Stimulated activated effector memory CD8-positive, alpha-beta T cell treated with anti-CD3 and anti-CD28 coated beads, Interleukin-12 subunit alpha, Interleukin-12 subunit beta, amount 100 ng/mL, for 72 hours (primary cell): ENCODE measurements around the gene IKBKE.
A peak's percentile ranks its signal among the peaks of the same experiment; 100 is the strongest.

ENCODE experiments used
- ATAC-seq: fragments of 150-1000 bp; cut with Tn5 transposase; 2 replicates; pipeline ENCODE4 v1.10.0; 2021
- DNase-seq, 2 donors: peaks; one replicate each; pipeline ENCODE4 v3.0.0; 2021 to 2022; ENCODE audit warnings: low spot score in 2 of 2
- H3K27ac Mint-ChIP-seq: one replicate; pipeline ENCODE4 v1.8.0; 2022; ENCODE audit warnings: mild to moderate bottlenecking, mixed read lengths
- H3K36me3 Mint-ChIP-seq: one replicate; pipeline ENCODE4 v1.8.0; 2022; ENCODE audit warnings: mild to moderate bottlenecking, mixed read lengths
- H3K4me1 Mint-ChIP-seq: one replicate; pipeline ENCODE4 v1.8.0; 2022; ENCODE audit warnings: mixed read lengths
- H3K4me3 Mint-ChIP-seq: one replicate; pipeline ENCODE4 v1.8.0; 2022; ENCODE audit warnings: mild to moderate bottlenecking, mixed read lengths
- H3K9me3 Mint-ChIP-seq: one replicate; pipeline ENCODE4 v1.8.0; 2022; ENCODE audit warnings: mixed read lengths

IKBKE gene

DNA sequence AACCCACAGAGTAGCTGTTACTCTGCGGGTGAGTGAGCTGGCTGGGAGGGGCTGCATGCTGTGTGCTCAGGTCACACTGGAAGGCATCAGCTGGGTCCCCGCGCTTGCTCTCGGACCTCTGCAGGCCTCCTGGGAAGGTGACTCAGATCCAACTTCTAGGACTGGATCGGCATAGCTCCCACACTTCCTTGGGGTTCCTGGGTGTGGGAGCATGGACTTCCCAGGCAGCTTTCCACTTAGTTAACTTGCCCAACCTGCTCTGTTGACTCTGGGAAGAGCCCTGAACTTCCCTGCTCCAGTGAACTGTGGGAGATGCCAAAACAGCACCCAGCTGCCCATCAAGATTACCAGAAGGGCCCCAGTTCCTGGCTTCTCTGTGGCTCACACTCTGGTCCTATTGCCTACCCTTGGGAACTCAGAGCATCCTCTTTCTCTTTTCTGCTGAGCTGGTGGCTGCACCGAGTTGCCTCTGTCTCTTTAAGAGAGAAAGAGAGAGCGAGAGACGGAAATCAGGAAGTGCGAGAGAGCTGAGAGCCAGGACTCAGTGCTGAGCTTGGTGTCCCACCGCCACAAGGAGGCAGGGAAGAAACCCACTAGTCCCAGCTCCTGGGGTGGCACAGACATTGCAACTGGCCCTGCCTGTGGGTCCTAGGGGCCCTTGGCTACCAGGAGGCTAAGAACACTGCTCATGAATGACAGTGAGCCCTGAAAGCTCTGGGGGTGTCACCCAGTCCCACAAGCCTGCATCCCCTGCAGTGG is at the start of gene IKBKE:
Gene IKBKE, plus strand, starts transcription at position 544 of the 759 bp plus-strand sequence. CDS start 2,752 bp downstream, outside the sequence.
- H3K4me3 Mint-ChIP-seq = peak within 1 kb of the TSS; percentile 78
- H3K4me1 Mint-ChIP-seq = peaks cover 83% of the 10 kb centered on the region
- peak; percentile 68 for ATAC-seq
- no peaks in the 10 kb centered on the region for H3K9me3 Mint-ChIP-seq
- H3K27ac Mint-ChIP-seq = peak within 1 kb of the TSS; percentile 74
- peak; percentile 28 to 71 for DNase-seq
- peaks cover 21% of the 10 kb centered on the region for H3K36me3 Mint-ChIP-seq

GRCh38 chr1:206421616-206422340 is 48.5 kb upstream of the IKBKE start:
- Mint-ChIP-seq H3K4me3 (no peak overlapping the region), H3K9me3 (no peaks in the 10 kb centered on the region), H3K4me1 (no peaks in the 10 kb centered on the region), H3K36me3 (peaks cover 29% of the 10 kb centered on the region), H3K27ac (no peak overlapping the region)
- DNase-seq (no peak), ATAC-seq (no peak)

DNA sequence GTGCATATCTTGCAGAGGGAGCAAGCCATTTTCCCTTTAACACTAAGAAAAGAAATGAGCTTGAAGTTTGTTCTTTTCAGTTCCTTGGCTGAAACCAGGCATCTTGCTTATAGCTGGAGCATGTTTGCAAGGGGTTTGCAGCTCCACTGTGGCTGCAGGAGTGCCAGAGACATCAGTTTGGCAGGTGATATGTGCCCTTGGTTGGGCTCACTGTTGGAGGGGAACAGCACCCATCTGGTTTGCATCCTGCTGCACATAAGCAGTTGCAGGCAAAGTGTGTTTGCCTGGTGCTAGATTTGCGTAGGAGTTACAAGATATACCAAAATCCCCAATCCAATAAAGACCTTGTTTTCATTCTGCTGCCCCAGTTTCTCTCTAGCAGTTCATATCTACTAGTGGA is 47.8 kb upstream of the IKBKE start:
- H3K36me3 Mint-ChIP-seq = peaks cover 22% of the 10 kb centered on the region
- ATAC-seq = no peak
- H3K4me3 Mint-ChIP-seq = no peak overlapping the region
- H3K27ac Mint-ChIP-seq = no peak overlapping the region
- no peaks in the 10 kb centered on the region for H3K9me3 Mint-ChIP-seq
- no peaks in the 10 kb centered on the region for H3K4me1 Mint-ChIP-seq
- DNase-seq = no peak

- H3K4me1 Mint-ChIP-seq = no peaks in the 10 kb centered on the region
- no peak for DNase-seq
- H3K27ac Mint-ChIP-seq = no peak overlapping the region
- peaks cover 23% of the 10 kb centered on the region for H3K36me3 Mint-ChIP-seq
- no peaks in the 10 kb centered on the region for H3K9me3 Mint-ChIP-seq
- ATAC-seq = no peak
- no peak overlapping the region for H3K4me3 Mint-ChIP-seq
These were observed 43.0 kb upstream of the IKBKE start for GRCh38 chr1:206427291-206427690.

DNA sequence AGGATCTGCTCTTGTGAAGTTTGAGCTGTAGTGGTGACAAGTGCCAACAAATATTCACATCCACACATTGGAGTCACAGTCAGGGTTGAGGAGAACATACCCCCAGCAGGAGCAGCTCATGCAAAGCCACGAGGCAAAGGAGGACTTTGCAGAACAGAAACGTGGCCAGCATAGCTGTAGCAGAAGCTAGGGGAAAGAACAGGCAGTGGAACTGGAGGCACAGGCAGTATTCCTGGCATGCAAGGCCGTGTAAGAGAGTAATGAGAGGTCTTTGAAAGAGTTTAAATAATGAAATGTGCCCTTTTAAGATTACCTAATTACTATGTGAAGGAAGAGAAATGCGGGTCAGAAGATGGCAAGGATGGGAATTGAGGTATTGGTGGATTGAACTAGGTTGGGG is 40.9 kb upstream of the IKBKE start:
- no peaks in the 10 kb centered on the region for H3K4me1 Mint-ChIP-seq
- ATAC-seq (no peak), DNase-seq (no peak)
- H3K27ac Mint-ChIP-seq = no peak overlapping the region
- H3K36me3 Mint-ChIP-seq = peaks cover 14% of the 10 kb centered on the region
- H3K9me3 Mint-ChIP-seq = no peaks in the 10 kb centered on the region
- H3K4me3 Mint-ChIP-seq = no peak overlapping the region

- no peak overlapping the region for H3K27ac Mint-ChIP-seq
- no peak overlapping the region for H3K4me3 Mint-ChIP-seq
- ATAC-seq (peak; percentile 98), DNase-seq (no peak)
- peaks cover 14% of the 10 kb centered on the region for H3K36me3 Mint-ChIP-seq
- H3K9me3 Mint-ChIP-seq = no peaks in the 10 kb centered on the region
- no peaks in the 10 kb centered on the region for H3K4me1 Mint-ChIP-seq
These were observed 40.0 kb upstream of the IKBKE start for GRCh38 chr1:206430031-206430983.

GRCh38 chr1:206435445-206435844 is 34.8 kb upstream of the IKBKE start:
- H3K4me3 Mint-ChIP-seq = no peak overlapping the region

DNA sequence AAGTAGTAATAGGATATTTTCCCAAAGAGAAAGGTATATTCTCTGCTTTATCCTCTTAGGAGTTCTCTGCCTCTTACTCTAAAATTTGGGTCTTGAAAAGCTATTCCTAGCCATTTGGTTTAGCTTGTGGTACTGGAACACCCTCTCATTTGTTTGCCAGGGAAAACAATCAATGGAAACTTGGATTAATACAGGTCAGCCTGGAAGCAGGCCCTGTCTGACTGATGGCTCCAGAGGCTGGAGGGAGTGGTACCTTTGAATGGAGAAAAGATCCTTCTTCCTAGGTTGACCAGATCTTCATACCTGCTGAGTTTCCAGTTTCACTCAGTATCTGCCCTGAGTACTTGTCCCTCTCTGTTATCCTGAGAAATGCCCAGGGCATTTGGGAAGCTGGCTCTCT is 31.7 kb upstream of the IKBKE start:
- peaks cover 38% of the 10 kb centered on the region for H3K36me3 Mint-ChIP-seq
- H3K27ac Mint-ChIP-seq = no peak overlapping the region
- ATAC-seq (no peak), DNase-seq (no peak)
- no peak overlapping the region for H3K4me3 Mint-ChIP-seq
- H3K9me3 Mint-ChIP-seq = no peaks in the 10 kb centered on the region
- no peaks in the 10 kb centered on the region for H3K4me1 Mint-ChIP-seq

More at GRCh38 chr1:206435445-206435844, 34.8 kb upstream of the IKBKE start:
- no peak overlapping the region for H3K27ac Mint-ChIP-seq
- H3K36me3 Mint-ChIP-seq = peaks cover 32% of the 10 kb centered on the region
- DNase-seq (no peak), ATAC-seq (peak; percentile 83)
- H3K4me1 Mint-ChIP-seq = no peaks in the 10 kb centered on the region
- H3K9me3 Mint-ChIP-seq = no peaks in the 10 kb centered on the region

DNA sequence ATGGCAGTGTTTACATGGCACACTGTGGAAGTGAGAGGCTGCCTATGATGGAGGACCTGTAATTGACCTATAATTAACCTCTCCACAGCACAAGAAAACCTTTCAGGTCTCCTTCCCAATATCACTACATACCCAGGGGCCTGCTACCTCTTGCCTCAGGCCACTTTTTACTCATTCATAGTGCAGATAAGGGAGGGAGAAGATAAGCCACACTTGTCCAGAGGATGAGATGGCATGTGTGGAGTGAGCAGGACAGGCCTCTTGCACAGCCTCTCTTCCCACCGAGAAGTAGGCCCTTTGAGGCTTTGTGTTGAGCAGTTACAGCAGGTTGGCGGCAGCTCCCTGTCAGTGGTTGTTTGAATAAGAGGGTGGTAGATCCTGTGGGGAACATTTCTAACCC is 31.1 kb upstream of the IKBKE start:
- Mint-ChIP-seq H3K4me3 (no peak overlapping the region), H3K4me1 (no peaks in the 10 kb centered on the region), H3K9me3 (no peaks in the 10 kb centered on the region), H3K27ac (no peak overlapping the region), H3K36me3 (peaks cover 44% of the 10 kb centered on the region)
- ATAC-seq (no peak), DNase-seq (no peak)

GRCh38 chr1:206441336-206441967 is 28.8 kb upstream of the IKBKE start:
- Mint-ChIP-seq H3K27ac (no peak overlapping the region), H3K36me3 (peaks cover 51% of the 10 kb centered on the region), H3K4me1 (no peaks in the 10 kb centered on the region), H3K4me3 (no peak overlapping the region), H3K9me3 (no peaks in the 10 kb centered on the region)
- DNase-seq = no peak
- ATAC-seq = no peak

- peaks cover 50% of the 10 kb centered on the region for H3K36me3 Mint-ChIP-seq
These were observed 28.2 kb upstream of the IKBKE start for GRCh38 chr1:206442101-206442500.

GRCh38 chr1:206445116-206445515 is 25.2 kb upstream of the IKBKE start:
- Mint-ChIP-seq H3K36me3 (peaks cover 41% of the 10 kb centered on the region), H3K9me3 (no peaks in the 10 kb centered on the region), H3K4me1 (no peaks in the 10 kb centered on the region), H3K27ac (no peak overlapping the region), H3K4me3 (no peak overlapping the region)
- DNase-seq = no peak
- ATAC-seq = no peak

More at GRCh38 chr1:206442101-206442500, 28.2 kb upstream of the IKBKE start:
- Mint-ChIP-seq H3K9me3 (no peaks in the 10 kb centered on the region), H3K27ac (no peak overlapping the region), H3K4me3 (no peak overlapping the region), H3K4me1 (no peaks in the 10 kb centered on the region)
- DNase-seq (no peak), ATAC-seq (peak; percentile 81)

DNA sequence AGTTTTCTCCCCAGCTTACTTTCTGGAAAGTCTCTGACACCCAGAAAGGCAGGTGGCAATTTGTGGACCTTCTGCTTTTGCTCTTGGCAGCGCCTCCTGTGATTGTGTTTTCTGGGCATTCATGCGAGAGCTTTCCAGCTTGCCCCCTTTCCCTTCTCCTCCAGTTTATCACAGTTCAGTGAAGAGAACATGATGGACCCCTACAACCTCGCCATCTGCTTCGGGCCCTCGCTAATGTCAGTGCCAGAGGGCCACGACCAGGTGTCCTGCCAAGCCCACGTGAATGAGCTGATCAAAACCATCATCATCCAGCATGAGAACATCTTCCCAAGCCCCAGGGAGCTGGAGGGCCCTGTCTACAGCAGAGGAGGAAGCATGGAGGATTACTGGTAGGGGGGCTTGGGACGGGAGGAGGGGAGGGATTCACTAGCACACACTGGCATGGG is 24.3 kb upstream of the IKBKE start:
- Mint-ChIP-seq H3K9me3 (no peaks in the 10 kb centered on the region), H3K4me1 (no peaks in the 10 kb centered on the region), H3K4me3 (no peak overlapping the region), H3K36me3 (peaks cover 41% of the 10 kb centered on the region), H3K27ac (peak overlapping the region; percentile 70)
- DNase-seq (no peak), ATAC-seq (no peak)

DNA sequence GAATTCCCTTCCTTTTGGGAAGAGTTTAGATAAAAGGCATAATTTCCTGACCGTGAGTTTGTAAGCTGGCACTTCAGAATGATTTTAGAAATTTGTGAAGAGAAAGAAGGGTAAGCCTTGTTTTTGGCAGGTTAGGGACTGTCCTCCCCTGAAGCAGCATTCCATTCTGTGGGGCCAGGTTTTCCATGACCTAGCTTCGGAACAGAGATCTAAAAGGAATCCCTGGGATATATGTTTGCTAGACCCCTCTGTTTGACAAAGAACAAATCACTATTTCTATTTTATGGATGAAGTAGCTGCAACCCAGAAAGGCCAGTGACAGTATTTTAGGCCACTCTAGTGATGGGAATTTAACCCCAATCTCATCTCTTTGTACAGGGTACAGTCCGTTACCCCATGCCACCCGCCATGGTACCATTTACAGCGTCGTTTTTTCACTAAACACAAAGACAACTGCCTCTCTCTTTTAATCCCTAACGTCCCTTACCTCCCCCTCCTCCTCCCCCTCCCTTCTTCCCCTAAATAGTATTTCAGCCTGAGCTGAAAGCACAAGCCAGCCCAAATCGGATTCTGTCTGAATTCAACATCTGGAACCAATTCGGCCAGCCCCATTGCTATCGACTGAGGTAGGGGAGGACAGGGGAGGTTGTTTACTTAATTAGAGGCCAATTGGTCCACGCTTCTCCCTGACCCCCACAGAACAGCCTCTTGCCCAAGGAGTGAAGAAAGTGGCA is 23.4 kb upstream of the IKBKE start:
- peak overlapping the region; percentile 70 for H3K27ac Mint-ChIP-seq
- no peaks in the 10 kb centered on the region for H3K9me3 Mint-ChIP-seq
- DNase-seq (no peak), ATAC-seq (no peak)
- peaks cover 51% of the 10 kb centered on the region for H3K36me3 Mint-ChIP-seq
- H3K4me1 Mint-ChIP-seq = no peaks in the 10 kb centered on the region
- no peak overlapping the region for H3K4me3 Mint-ChIP-seq
